Endothelial cell of hepatic sinusoid (primary cell): ENCODE data around the gene CDH24.
"Not testable (repeated sequence)": the region's sequence is repeated elsewhere in the genome, so short reads cannot be mapped to it uniquely, and the experiment has no call there.

ENCODE experiments used
- in situ Hi-C: cut with HindIII; loops from 2 replicates; pipeline ENCODE4 v1.10.0; 2017; ENCODE audit warnings: low sequenced_read_pairs

Gene CDH24

GRCh38 chr14:23021889-23022442 is 35.4 kb downstream of the CDH24 start:
- in situ Hi-C loops: no loop called here

GRCh38 chr14:23021434-23021833 is 35.9 kb downstream of the CDH24 start:
- in situ Hi-C loops: no loop called here

GRCh38 chr14:23020143-23021128 is 36.9 kb downstream of the CDH24 start:
- in situ Hi-C loops: no loop called here

GRCh38 chr14:23018107-23018506 is 39.2 kb downstream of the CDH24 start:
- in situ Hi-C loops: no loop called here

GRCh38 chr14:23017091-23017490 is 40.2 kb downstream of the CDH24 start:
- in situ Hi-C loops: no loop called here

- in situ Hi-C loops: no loop called here
Measured at GRCh38 chr14:23015618-23016017, 41.7 kb downstream of the CDH24 start.

GRCh38 chr14:23013749-23014054 is 43.6 kb downstream of the CDH24 start:
- in situ Hi-C loops: not testable (repeated sequence)

GRCh38 chr14:23013054-23013748 is 44.1 kb downstream of the CDH24 start:
- in situ Hi-C loops: no loop called here

GRCh38 chr14:23009939-23010726 is 47.2 kb downstream of the CDH24 start, which contains the start of gene C14orf93:
Gene C14orf93, minus strand, starts transcription at chr14:23010143. Its CDS starts 11,120 bp downstream, at chr14:22999023.
- in situ Hi-C loops: no loop called here

- in situ Hi-C loops: no loop called here
Measured at GRCh38 chr14:23009483-23009938, 47.8 kb downstream of the CDH24 start.

GRCh38 chr14:23008831-23009230 is 48.5 kb downstream of the CDH24 start:
- in situ Hi-C loops: no loop called here

- in situ Hi-C loops: no loop called here
Measured at GRCh38 chr14:23006544-23007419, 50.5 kb downstream of the CDH24 start.

GRCh38 chr14:23006188-23006534 is 51.2 kb downstream of the CDH24 start:
- in situ Hi-C loops: no loop called here

- in situ Hi-C loops: no loop called here
Measured at GRCh38 chr14:23005451-23006187, 51.7 kb downstream of the CDH24 start.

- in situ Hi-C loops: not testable (repeated sequence)
Measured at GRCh38 chr14:23004274-23004673, 53.0 kb downstream of the CDH24 start.

- in situ Hi-C loops: no loop called here
Measured at GRCh38 chr14:23002592-23002991, 54.7 kb downstream of the CDH24 start.

- in situ Hi-C loops: no loop called here
Measured at GRCh38 chr14:23000860-23001259, 56.5 kb downstream of the CDH24 start.

GRCh38 chr14:22998329-22999012 is 58.8 kb downstream of the CDH24 start:
- in situ Hi-C loops: no loop called here
